Measurements from ENCODE around the gene SPATA24.
"Not testable (repeated sequence)": the region's sequence is repeated elsewhere in the genome, so short reads cannot be mapped to it uniquely, and the experiment has no call there.

The SPATA24 gene

GRCh38 chr5:139417214-139417613, 13.3 kb upstream of the SPATA24 start:
- peak; percentile 74 for DNase-seq (ENCODE audit: low spot score)

GRCh38 chr5:139416651-139417050, 12.8 kb upstream of the SPATA24 start:
- DNase-seq (ENCODE audit: low spot score), result no peak

GRCh38 chr5:139415869-139416268, 12.0 kb upstream of the SPATA24 start:
- no peak for DNase-seq (ENCODE audit: low spot score)

GRCh38 chr5:139415221-139415861, 11.5 kb upstream of the SPATA24 start:
- DNase-seq (ENCODE audit: low spot score), result peak; percentile 90

- peak; percentile 60 for DNase-seq (ENCODE audit: low spot score)
Measured at GRCh38 chr5:139414581-139415130, 10.8 kb upstream of the SPATA24 start.

GRCh38 chr5:139413963-139414362, 10.1 kb upstream of the SPATA24 start:
- no peak for DNase-seq (ENCODE audit: low spot score)

- DNase-seq (ENCODE audit: low spot score), result no peak
Measured at GRCh38 chr5:139413153-139413552, 9.3 kb upstream of the SPATA24 start.

- peak; percentile 72 for DNase-seq (ENCODE audit: low spot score)
Measured at GRCh38 chr5:139410993-139411828, 7.3 kb upstream of the SPATA24 start.

- no peak for DNase-seq (ENCODE audit: low spot score)
Measured at GRCh38 chr5:139410121-139410992, 6.5 kb upstream of the SPATA24 start.

- DNase-seq (ENCODE audit: low spot score), result not testable (repeated sequence)
Measured at GRCh38 chr5:139409116-139409515, 5.2 kb upstream of the SPATA24 start.

- no peak for DNase-seq (ENCODE audit: low spot score)
Measured at GRCh38 chr5:139408191-139408590, 4.3 kb upstream of the SPATA24 start.

GRCh38 chr5:139407517-139407916, 3.6 kb upstream of the SPATA24 start:
- DNase-seq (ENCODE audit: low spot score), result no peak

GRCh38 chr5:139406963-139407362, 3.1 kb upstream of the SPATA24 start:
- DNase-seq (ENCODE audit: low spot score), result no peak

GRCh38 chr5:139404484-139404840, 573 bp upstream of the SPATA24 start:
- no peak for DNase-seq (ENCODE audit: low spot score)

- no peak for DNase-seq (ENCODE audit: low spot score)
Measured at GRCh38 chr5:139403418-139403786, 487 bp downstream of the SPATA24 start.

GRCh38 chr5:139402561-139403158, 1.2 kb downstream of the SPATA24 start:
- DNase-seq (ENCODE audit: low spot score), result no peak

GRCh38 chr5:139401546-139401945, 2.3 kb downstream of the SPATA24 start:
- DNase-seq (ENCODE audit: low spot score), result no peak

- DNase-seq (ENCODE audit: low spot score), result no peak
Measured at GRCh38 chr5:139399501-139400121, 4.3 kb downstream of the SPATA24 start.

- no peak for DNase-seq (ENCODE audit: low spot score)
Measured at GRCh38 chr5:139397921-139398320, 6.0 kb downstream of the SPATA24 start.

GRCh38 chr5:139396691-139397090, 7.2 kb downstream of the SPATA24 start:
- no peak for DNase-seq (ENCODE audit: low spot score)

GRCh38 chr5:139395844-139396640, 7.8 kb downstream of the SPATA24 start:
- no peak for DNase-seq (ENCODE audit: low spot score)

Measured in putamen (tissue), 1 donor.